K562 (cell line): ENCODE data around the gene APEX2. TPM values are rescaled to one million over a fixed set of nuclear protein-coding genes. Genes with fewer than 3 reads are reported as not detected.

Source experiments
- ESRRA ChIP-seq: fragments of 450-650 bp; IDR thresholded peaks from 2 replicates; pipeline ENCODE4 v1.6.1; 2014; ENCODE audit warnings: low read depth, mild to moderate bottlenecking, moderate library complexity, borderline replicate concordance
- ESRRB ChIP-seq: fragments of 250-450 bp; sonication (Bioruptor Pico); IDR thresholded peaks from 2 replicates; pipeline ENCODE4 v1.5.0; 2020; ENCODE audit warnings: mild to moderate bottlenecking, moderate library complexity, borderline replicate concordance
- FOSL1 ChIP-seq: fragments of 200-800 bp; sonication (Bioruptor generic); conservative IDR thresholded peaks from 2 replicates; pipeline ENCODE4 v1.6.1; 2016; ENCODE audit warnings: missing genetic modification characterization, missing compliant biosample characterization
- HNRNPH1 ChIP-seq: fragments of 200-400 bp; formaldehyde crosslinking; optimal IDR thresholded peaks from 2 replicates; pipeline ENCODE3; 2017; ENCODE audit warnings: low read depth, mild to moderate bottlenecking, low read length, moderate library complexity
- MECOM ChIP-seq: fragments of 250-450 bp; sonication (Bioruptor Pico); IDR thresholded peaks from 2 replicates; pipeline ENCODE4 v1.8.0; 2022; ENCODE audit warnings: inconsistent platforms
- POLR3A ChIP-seq: IDR thresholded peaks from 2 replicates; pipeline ENCODE4 v1.6.1; 2011; ENCODE audit warnings: borderline replicate concordance, mild to moderate bottlenecking, moderate library complexity; ENCODE audit not compliant: insufficient read length, insufficient read depth; ENCODE audit errors: extremely low read depth
- TAF1 ChIP-seq: IDR thresholded peaks from 2 replicates; pipeline ENCODE4 v1.6.1; 2011; ENCODE audit warnings: mild to moderate bottlenecking, low read length, moderate library complexity; ENCODE audit not compliant: insufficient read depth, control insufficient read depth, severe bottlenecking; ENCODE audit errors: extremely low read depth
- TRIM24 ChIP-seq, 2 experiments: fragments of 450-650 bp; IDR thresholded peaks; 2 replicates each; pipeline ENCODE4 v1.6.1; 2016
- ZBTB1 ChIP-seq: sonication (generic); formaldehyde crosslinking; IDR thresholded peaks from 2 replicates; pipeline ENCODE4 v1.8.1; 2023; ENCODE audit warnings: missing genetic modification reagents, low read depth, mild to moderate bottlenecking, borderline replicate concordance
- ZC3H11A ChIP-seq: IDR thresholded peaks from 2 replicates; pipeline ENCODE4 v1.6.1; 2012; ENCODE audit warnings: low read depth, low read length, improper control_type of control experiment
- ZNF174 ChIP-seq: fragments of 250-450 bp; sonication (Bioruptor Pico); IDR thresholded peaks from 2 replicates; pipeline ENCODE4 v1.4.0; 2020; ENCODE audit warnings: mild to moderate bottlenecking
- ZNF175 ChIP-seq: fragments of 200-800 bp; sonication (Bioruptor generic); IDR thresholded peaks from 2 replicates; pipeline ENCODE4 v1.6.1; 2016; ENCODE audit warnings: low read depth, mild to moderate bottlenecking, missing genetic modification characterization, missing compliant biosample characterization
- ZNF318 ChIP-seq, 2 experiments: fragments of 450-650 bp; IDR thresholded peaks; 2 replicates each; pipeline ENCODE4 v1.6.1; 2016; ENCODE audit warnings: mild to moderate bottlenecking in 2 of 2, borderline replicate concordance in 1 of 2, low read depth in 1 of 2, moderate library complexity in 1 of 2
- polyA plus RNA-seq, 8 experiments: library from polyadenylated mRNA; depleted of rRNA in 4 of 8; stranded (reverse) in 5 of 8; unstranded in 3 of 8; fragments of >200 nt; fragmentation: Nextera tagmentation in 2 of 8; fragmentation: Illumina TruSeq in 1 of 8; extraction: Ambion mirVana in 2 of 8; extraction: Trizol in 1 of 8; gene quantifications; 2 replicates each; pipeline versions ENCODE4 v1.2.1 to v1.2.3, GENCODE V29; 2011 to 2014; ENCODE audit warnings: inconsistent platforms in 1 of 8, missing spikeins in 1 of 8
- total RNA-seq, 7 experiments: library from RNA; depleted of rRNA in 6 of 7; stranded (reverse); fragments of >200 nt in 6 of 7; fragmentation: Illumina TruSeq in 2 of 7; extraction: Trizol in 2 of 7; gene quantifications; 2 replicates each; pipeline versions ENCODE4 v1.2.1 to v1.2.3, GENCODE V29; 2011 to 2021; ENCODE audit warnings: low replicate concordance in 1 of 7
- TF ChIP-seq, protein P1 (sequence below): fragments of 250-450 bp; sonication (Bioruptor Pico); IDR thresholded peaks from 2 replicates; pipeline ENCODE4 v1.8.0; 2022; ENCODE audit warnings: moderate library complexity, mild to moderate bottlenecking, inconsistent platforms
- TF ChIP-seq, protein P2 (sequence below): fragments of 250-450 bp; sonication (Bioruptor Pico); IDR thresholded peaks from 2 replicates; pipeline ENCODE4 v1.4.0; 2020; ENCODE audit warnings: mild to moderate bottlenecking, moderate library complexity

Gene APEX2
- total and polyA plus RNA-seq, 9 of the 15 experiments (the other 6 are each of a cell fraction or from before 2014, with no cell fraction given): 9.4 to 34.2 (median 25.9) TPM

DNA sequence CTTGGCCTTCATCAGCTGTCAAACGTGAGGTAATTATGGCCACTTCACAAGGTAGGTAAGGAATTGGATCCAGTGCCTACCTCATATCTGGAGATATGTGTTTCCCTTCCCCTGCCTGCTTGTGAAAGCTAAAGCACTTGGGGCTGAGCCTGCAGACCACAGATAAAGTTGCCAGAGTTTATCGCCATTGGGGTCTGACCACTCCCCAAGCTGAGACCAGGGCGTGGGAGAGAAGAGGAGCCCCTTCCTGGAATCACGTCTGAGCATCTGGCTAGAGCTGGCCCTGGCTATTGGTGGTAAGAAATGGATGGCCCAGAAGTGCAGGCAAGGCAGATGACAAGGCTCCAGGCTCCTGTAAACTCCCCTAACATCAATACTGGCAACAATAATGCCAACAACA is 27.9 kb downstream of the APEX2 start (continued):
- TF ChIP-seq ZNF318 (IDR thresholded peaks at IDR 0.05; ENCODE audit: borderline replicate concordance in 1 of 2, low read depth in 1 of 2): no peak
- TF ChIP-seq MECOM (CRISPR knock-in tag): no peak
- no peak for TF ChIP-seq ZBTB1
- peak; percentile 89 to 91 for TF ChIP-seq TRIM24 (IDR thresholded peaks at IDR 0.05)
- peak; percentile 16; the same call in 1 of the 2 replicates for TF ChIP-seq ESRRA
- TF ChIP-seq POLR3A: no peak
- no peak for TF ChIP-seq ZNF174 (CRISPR knock-in tag)
- TF ChIP-seq, protein P1, sequence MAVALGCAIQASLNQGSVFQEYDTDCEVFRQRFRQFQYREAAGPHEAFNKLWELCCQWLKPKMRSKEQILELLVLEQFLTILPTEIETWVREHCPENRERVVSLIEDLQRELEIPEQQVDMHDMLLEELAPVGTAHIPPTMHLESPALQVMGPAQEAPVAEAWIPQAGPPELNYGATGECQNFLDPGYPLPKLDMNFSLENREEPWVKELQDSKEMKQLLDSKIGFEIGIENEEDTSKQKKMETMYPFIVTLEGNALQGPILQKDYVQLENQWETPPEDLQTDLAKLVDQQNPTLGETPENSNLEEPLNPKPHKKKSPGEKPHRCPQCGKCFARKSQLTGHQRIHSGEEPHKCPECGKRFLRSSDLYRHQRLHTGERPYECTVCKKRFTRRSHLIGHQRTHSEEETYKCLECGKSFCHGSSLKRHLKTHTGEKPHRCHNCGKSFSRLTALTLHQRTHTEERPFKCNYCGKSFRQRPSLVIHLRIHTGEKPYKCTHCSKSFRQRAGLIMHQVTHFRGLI (CRISPR knock-in tag): no peak
- TF ChIP-seq HNRNPH1: no peak
- TF ChIP-seq ZC3H11A: no peak
- TF ChIP-seq TAF1: no peak
- no peak for TF ChIP-seq ESRRB (CRISPR knock-in tag)
- TF ChIP-seq FOSL1 (tag): peak; percentile 26; the same call in 1 of the 2 replicates
- TF ChIP-seq, protein P2, sequence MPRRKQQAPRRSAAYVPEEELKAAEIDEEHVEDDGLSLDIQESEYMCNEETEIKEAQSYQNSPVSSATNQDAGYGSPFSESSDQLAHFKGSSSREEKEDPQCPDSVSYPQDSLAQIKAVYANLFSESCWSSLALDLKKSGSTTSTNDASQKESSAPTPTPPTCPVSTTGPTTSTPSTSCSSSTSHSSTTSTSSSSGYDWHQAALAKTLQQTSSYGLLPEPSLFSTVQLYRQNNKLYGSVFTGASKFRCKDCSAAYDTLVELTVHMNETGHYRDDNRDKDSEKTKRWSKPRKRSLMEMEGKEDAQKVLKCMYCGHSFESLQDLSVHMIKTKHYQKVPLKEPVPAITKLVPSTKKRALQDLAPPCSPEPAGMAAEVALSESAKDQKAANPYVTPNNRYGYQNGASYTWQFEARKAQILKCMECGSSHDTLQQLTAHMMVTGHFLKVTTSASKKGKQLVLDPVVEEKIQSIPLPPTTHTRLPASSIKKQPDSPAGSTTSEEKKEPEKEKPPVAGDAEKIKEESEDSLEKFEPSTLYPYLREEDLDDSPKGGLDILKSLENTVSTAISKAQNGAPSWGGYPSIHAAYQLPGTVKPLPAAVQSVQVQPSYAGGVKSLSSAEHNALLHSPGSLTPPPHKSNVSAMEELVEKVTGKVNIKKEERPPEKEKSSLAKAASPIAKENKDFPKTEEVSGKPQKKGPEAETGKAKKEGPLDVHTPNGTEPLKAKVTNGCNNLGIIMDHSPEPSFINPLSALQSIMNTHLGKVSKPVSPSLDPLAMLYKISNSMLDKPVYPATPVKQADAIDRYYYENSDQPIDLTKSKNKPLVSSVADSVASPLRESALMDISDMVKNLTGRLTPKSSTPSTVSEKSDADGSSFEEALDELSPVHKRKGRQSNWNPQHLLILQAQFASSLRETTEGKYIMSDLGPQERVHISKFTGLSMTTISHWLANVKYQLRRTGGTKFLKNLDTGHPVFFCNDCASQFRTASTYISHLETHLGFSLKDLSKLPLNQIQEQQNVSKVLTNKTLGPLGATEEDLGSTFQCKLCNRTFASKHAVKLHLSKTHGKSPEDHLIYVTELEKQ: no peak
- no peak for TF ChIP-seq ZNF175 (CRISPR knock-in tag)
